Astrocyte (in vitro differentiated cells and primary cell): ENCODE measurements around the gene B3GALT4. TPM values are rescaled to one million over a fixed set of nuclear protein-coding genes. Genes with fewer than 3 reads are reported as not detected.
A peak's percentile ranks its signal among the peaks of the same experiment; 100 is the strongest.

Experiments used
- DNase-seq: peaks from one replicate; pipeline ENCODE4 v3.0.0-alpha.2; 2010; ENCODE audit warnings: low read depth
- FAIRE-seq: peaks from 2 replicates; lab custom pipeline; 2011; peaks lifted over from hg19 to GRCh38; lab: Jason Lieb, UNC
- H2AFZ ChIP-seq: 2 replicates; pipeline ENCODE4 v1.6.0; 2012; ENCODE audit warnings: low read depth, low read length, inconsistent platforms
- H3K27ac ChIP-seq: 2 replicates; pipeline ENCODE4 v1.5.1; 2011; ENCODE audit warnings: low read depth, low read length, inconsistent platforms
- H3K27me3 ChIP-seq: 2 replicates; pipeline ENCODE4 v1.6.0; 2011; ENCODE audit warnings: low read length, inconsistent platforms; ENCODE audit not compliant: insufficient read depth
- H3K36me3 ChIP-seq: 2 replicates; pipeline ENCODE4 v1.5.1; 2011; ENCODE audit warnings: low read length, inconsistent platforms; ENCODE audit not compliant: insufficient read depth
- H3K4me1 ChIP-seq: 2 replicates; pipeline ENCODE4 v1.5.1; 2011; ENCODE audit warnings: low read length, inconsistent platforms; ENCODE audit not compliant: insufficient read depth
- H3K4me2 ChIP-seq: 2 replicates; pipeline ENCODE4 v1.6.0; 2012; ENCODE audit warnings: low read length, inconsistent platforms
- H3K4me3 ChIP-seq: 2 replicates; pipeline ENCODE4 v1.5.1; 2011; ENCODE audit warnings: low read depth, mild to moderate bottlenecking, low read length, inconsistent platforms; ENCODE audit not compliant: insufficient read depth
- H3K79me2 ChIP-seq: 2 replicates; pipeline ENCODE4 v1.6.0; 2012; ENCODE audit warnings: mild to moderate bottlenecking, low read length, inconsistent platforms; ENCODE audit not compliant: insufficient read depth
- H3K9ac ChIP-seq: 2 replicates; pipeline ENCODE4 v1.6.0; 2012; ENCODE audit warnings: mild to moderate bottlenecking, low read length, inconsistent platforms
- H3K9me3 ChIP-seq: 2 replicates; pipeline ENCODE4 v1.5.1; 2012; ENCODE audit warnings: low read depth, mild to moderate bottlenecking, low read length, inconsistent platforms; ENCODE audit not compliant: insufficient read depth
- H4K20me1 ChIP-seq: 2 replicates; pipeline ENCODE4 v1.6.0; 2012; ENCODE audit warnings: low read length, inconsistent platforms; ENCODE audit not compliant: insufficient read depth
- H3K27ac Mint-ChIP-seq: one replicate; pipeline ENCODE4 v1.8.0; 2021; ENCODE audit warnings: mild to moderate bottlenecking, mixed read lengths; ENCODE audit not compliant: unreplicated experiment
- H3K27me3 Mint-ChIP-seq: one replicate; pipeline ENCODE4 v1.8.0; 2021; ENCODE audit warnings: low read depth, mixed read lengths; ENCODE audit not compliant: unreplicated experiment
- H3K36me3 Mint-ChIP-seq: one replicate; pipeline ENCODE4 v1.8.0; 2021; ENCODE audit warnings: low read depth, mixed read lengths; ENCODE audit not compliant: unreplicated experiment
- H3K4me1 Mint-ChIP-seq: one replicate; pipeline ENCODE4 v1.8.0; 2021; ENCODE audit warnings: low read depth, mixed read lengths; ENCODE audit not compliant: unreplicated experiment
- H3K4me3 Mint-ChIP-seq: one replicate; pipeline ENCODE4 v1.8.0; 2021; ENCODE audit warnings: mild to moderate bottlenecking, moderate library complexity, mixed read lengths; ENCODE audit not compliant: unreplicated experiment
- H3K9me3 Mint-ChIP-seq: one replicate; pipeline ENCODE4 v1.8.0; 2021; ENCODE audit warnings: mild to moderate bottlenecking, mixed read lengths; ENCODE audit not compliant: unreplicated experiment
- CTCF ChIP-seq: IDR thresholded peaks from 2 replicates; pipeline ENCODE4 v1.5.1; 2011; ENCODE audit warnings: low read depth, mild to moderate bottlenecking, inconsistent platforms, low read length, moderate library complexity; ENCODE audit not compliant: insufficient read depth
- EZH2 ChIP-seq: IDR thresholded peaks from 2 replicates; pipeline ENCODE4 v1.6.1; 2012; ENCODE audit warnings: mild to moderate bottlenecking, low read length, inconsistent platforms; ENCODE audit not compliant: insufficient read depth
- total RNA-seq: library from RNA; stranded (reverse); gene quantifications from 2 replicates; pipeline ENCODE4 v1.2.1, GENCODE V29; 2021

B3GALT4 gene
- total RNA-seq, 1 donor from 2014 or later: 1.5 TPM

GRCh38 chr6:33290459-33290858 is 13.5 kb downstream of the B3GALT4 start:
- peak overlapping the region; percentile 99 for H3K4me3 Mint-ChIP-seq
- DNase-seq (no peak), FAIRE-seq (no peak)
- H3K9me3 ChIP-seq: no peaks in the 10 kb centered on the region
- peak overlapping the region; percentile 96 for H3K4me3 ChIP-seq
- no peak overlapping the region for H3K27ac Mint-ChIP-seq
- no peaks in the 10 kb centered on the region for H3K27me3 Mint-ChIP-seq
- peaks cover 22% of the 10 kb centered on the region for H3K4me1 Mint-ChIP-seq
- peaks cover 24% of the 10 kb centered on the region for H3K36me3 ChIP-seq
- peak overlapping the region; percentile 90 for H3K9ac ChIP-seq
- TF ChIP-seq EZH2: no peak
- no peak for TF ChIP-seq CTCF
- peaks cover 9% of the 10 kb centered on the region for H3K36me3 Mint-ChIP-seq
- H2AFZ ChIP-seq: no peak overlapping the region
- peak overlapping the region; percentile 90 for H3K4me2 ChIP-seq
- H3K79me2 ChIP-seq: peaks cover 56% of the 10 kb centered on the region
- H3K9me3 Mint-ChIP-seq: peaks cover 2% of the 10 kb centered on the region
- peaks cover 13% of the 10 kb centered on the region for H4K20me1 ChIP-seq
- H3K4me1 ChIP-seq: peaks cover 14% of the 10 kb centered on the region
- H3K27me3 ChIP-seq: no peaks in the 10 kb centered on the region
- no peak overlapping the region for H3K27ac ChIP-seq

- Histone ChIP-seq H4K20me1 (peaks cover 8% of the 10 kb centered on the region), H3K79me2 (peaks cover 49% of the 10 kb centered on the region), H3K9ac (no peak overlapping the region), H3K27me3 (no peaks in the 10 kb centered on the region), H3K9me3 (no peaks in the 10 kb centered on the region), H3K36me3 (peaks cover 12% of the 10 kb centered on the region), H2AFZ (no peak overlapping the region), H3K27ac (no peak overlapping the region), H3K4me3 (no peak overlapping the region), H3K4me1 (peaks cover 18% of the 10 kb centered on the region), H3K4me2 (no peak overlapping the region)
- Mint-ChIP-seq H3K36me3 (peaks cover 2% of the 10 kb centered on the region), H3K4me1 (peaks cover 15% of the 10 kb centered on the region), H3K27ac (no peak overlapping the region), H3K4me3 (no peak overlapping the region), H3K9me3 (no peaks in the 10 kb centered on the region), H3K27me3 (no peaks in the 10 kb centered on the region)
- TF ChIP-seq CTCF (no peak), EZH2 (no peak)
- no peak for FAIRE-seq
- no peak for DNase-seq
These were observed 16.2 kb downstream of the B3GALT4 start for GRCh38 chr6:33292996-33293682.

GRCh38 chr6:33294086-33294823 is 17.3 kb downstream of the B3GALT4 start:
- Mint-ChIP-seq H3K36me3 (peaks cover 2% of the 10 kb centered on the region), H3K27me3 (no peaks in the 10 kb centered on the region), H3K27ac (peak overlapping the region; percentile 41), H3K9me3 (no peaks in the 10 kb centered on the region), H3K4me1 (peaks cover 12% of the 10 kb centered on the region), H3K4me3 (peak overlapping the region; percentile 68)
- Histone ChIP-seq H3K4me1 (peaks cover 15% of the 10 kb centered on the region), H3K36me3 (peaks cover 12% of the 10 kb centered on the region), H3K4me2 (no peak overlapping the region), H3K27me3 (no peaks in the 10 kb centered on the region), H3K9me3 (no peaks in the 10 kb centered on the region), H3K4me3 (no peak overlapping the region), H3K9ac (no peak overlapping the region), H3K27ac (no peak overlapping the region), H2AFZ (no peak overlapping the region), H3K79me2 (peaks cover 40% of the 10 kb centered on the region), H4K20me1 (peaks cover 5% of the 10 kb centered on the region)
- no peak for TF ChIP-seq CTCF
- FAIRE-seq (no peak), DNase-seq (no peak)
